HG03432 (cell line): ENCODE results near the gene UBE2U.
A peak's percentile ranks its signal among the peaks of the same experiment; 100 is the strongest.
"Not testable (repeated sequence)": the region's sequence is repeated elsewhere in the genome, so short reads cannot be mapped to it uniquely, and the experiment has no call there.

ENCODE experiments used
- ATAC-seq: cut with Tn5 transposase; IDR thresholded peaks from one replicate; pipeline ENCODE4 v1.9.1; 2021; ENCODE audit warnings: mild to moderate bottlenecking, moderate library complexity; ENCODE audit not compliant: unreplicated experiment

Gene UBE2U

GRCh38 chr1:64236541-64236954, 33.1 kb downstream of the UBE2U start:
- no peak for ATAC-seq

- ATAC-seq, result not testable (repeated sequence)
Measured at GRCh38 chr1:64239519-64239918, 36.1 kb downstream of the UBE2U start.

GRCh38 chr1:64240206-64240605, 36.8 kb downstream of the UBE2U start:
- ATAC-seq, result no peak

GRCh38 chr1:64241069-64241468, 37.6 kb downstream of the UBE2U start:
- no peak for ATAC-seq

- ATAC-seq, result no peak
Measured at GRCh38 chr1:64242895-64243756, 39.7 kb downstream of the UBE2U start.

GRCh38 chr1:64243757-64244080, 40.3 kb downstream of the UBE2U start:
- no peak for ATAC-seq

GRCh38 chr1:64245495-64245894, 42.1 kb downstream of the UBE2U start:
- ATAC-seq, result no peak

- no peak for ATAC-seq
Measured at GRCh38 chr1:64246294-64246917, 43.0 kb downstream of the UBE2U start.

GRCh38 chr1:64248065-64248464, 44.6 kb downstream of the UBE2U start:
- no peak for ATAC-seq

GRCh38 chr1:64250472-64250871, 47.0 kb downstream of the UBE2U start:
- not testable (repeated sequence) for ATAC-seq

- no peak for ATAC-seq
Measured at GRCh38 chr1:64251971-64252370, 48.5 kb downstream of the UBE2U start.

- not testable (repeated sequence) for ATAC-seq
Measured at GRCh38 chr1:64257233-64257632, 53.8 kb downstream of the UBE2U start.

- ATAC-seq, result not testable (repeated sequence)
Measured at GRCh38 chr1:64258444-64258843, 55.0 kb downstream of the UBE2U start.

GRCh38 chr1:64263335-64263734, 59.9 kb downstream of the UBE2U start:
- ATAC-seq, result no peak

GRCh38 chr1:64263856-64264255, 60.4 kb downstream of the UBE2U start:
- no peak for ATAC-seq

- ATAC-seq, result no peak
Measured at GRCh38 chr1:64265141-64265540, 61.7 kb downstream of the UBE2U start.

GRCh38 chr1:64266991-64267390, 63.6 kb downstream of the UBE2U start:
- no peak for ATAC-seq

GRCh38 chr1:64268653-64269557, 65.5 kb downstream of the UBE2U start:
- peak; percentile 77 for ATAC-seq

GRCh38 chr1:64269558-64269884, 66.1 kb downstream of the UBE2U start:
- ATAC-seq, result no peak

- ATAC-seq, result no peak
Measured at GRCh38 chr1:64280001-64280400, 76.6 kb downstream of the UBE2U start.

- no peak for ATAC-seq
Measured at GRCh38 chr1:64282351-64282750, 78.9 kb downstream of the UBE2U start.

- no peak for ATAC-seq
Measured at GRCh38 chr1:64287071-64287470, 83.6 kb downstream of the UBE2U start.
